ENCODE results near the gene ADIPOR2. TPM values are rescaled to one million over a fixed set of nuclear protein-coding genes. Genes with fewer than 3 reads are reported as not detected.
A peak's percentile ranks its signal among the peaks of the same experiment; 100 is the strongest.

Gene ADIPOR2
- total RNA-seq, 4 donors from 2014 or later, result 75.1 to 119 (median 93.4) TPM

DNA sequence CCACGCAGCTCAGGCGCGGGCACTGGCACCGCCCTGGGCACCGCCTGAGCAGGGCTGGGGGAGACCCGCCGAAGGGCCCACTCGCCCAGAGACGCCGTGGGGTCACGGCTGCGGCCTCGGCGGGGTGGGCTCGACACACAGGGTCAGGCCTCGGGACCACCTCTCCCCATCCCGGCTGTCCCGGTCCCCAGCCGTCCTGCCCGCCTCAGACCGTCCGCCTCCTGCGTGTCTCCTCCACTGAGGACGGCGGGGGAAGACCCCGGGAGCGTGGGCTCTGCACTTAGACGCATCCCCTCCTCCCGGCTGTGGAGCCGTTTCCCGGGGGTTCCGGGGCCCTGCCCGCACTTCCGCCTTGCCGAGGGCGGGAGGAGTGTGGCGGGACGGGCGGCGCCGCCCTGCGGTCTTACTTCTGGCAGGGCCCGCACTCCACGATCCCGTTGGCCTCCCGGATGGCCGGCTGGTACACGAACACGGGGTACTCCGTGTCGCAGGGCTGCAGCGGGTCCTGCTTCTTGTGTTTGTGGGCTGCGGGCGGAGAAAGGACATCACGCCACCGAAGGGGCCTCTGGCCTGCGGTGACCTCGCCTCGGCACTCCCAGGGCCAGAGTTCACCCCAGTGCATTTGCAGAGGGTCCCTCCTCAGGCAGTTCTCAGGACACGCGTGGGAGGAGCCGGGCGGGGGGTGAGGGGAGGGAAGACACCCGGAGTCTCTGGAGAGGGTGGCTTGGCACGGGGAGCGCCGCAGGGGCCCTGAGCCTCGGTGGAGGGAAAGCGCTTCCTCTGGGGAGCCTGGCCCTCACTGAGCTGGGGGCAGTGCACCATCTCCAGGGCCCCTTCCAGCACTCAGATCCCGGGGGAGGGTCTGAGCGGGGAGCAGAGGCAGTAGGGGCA, 106.4 kb downstream of the ADIPOR2 start:
- TF ChIP-seq, protein P1, sequence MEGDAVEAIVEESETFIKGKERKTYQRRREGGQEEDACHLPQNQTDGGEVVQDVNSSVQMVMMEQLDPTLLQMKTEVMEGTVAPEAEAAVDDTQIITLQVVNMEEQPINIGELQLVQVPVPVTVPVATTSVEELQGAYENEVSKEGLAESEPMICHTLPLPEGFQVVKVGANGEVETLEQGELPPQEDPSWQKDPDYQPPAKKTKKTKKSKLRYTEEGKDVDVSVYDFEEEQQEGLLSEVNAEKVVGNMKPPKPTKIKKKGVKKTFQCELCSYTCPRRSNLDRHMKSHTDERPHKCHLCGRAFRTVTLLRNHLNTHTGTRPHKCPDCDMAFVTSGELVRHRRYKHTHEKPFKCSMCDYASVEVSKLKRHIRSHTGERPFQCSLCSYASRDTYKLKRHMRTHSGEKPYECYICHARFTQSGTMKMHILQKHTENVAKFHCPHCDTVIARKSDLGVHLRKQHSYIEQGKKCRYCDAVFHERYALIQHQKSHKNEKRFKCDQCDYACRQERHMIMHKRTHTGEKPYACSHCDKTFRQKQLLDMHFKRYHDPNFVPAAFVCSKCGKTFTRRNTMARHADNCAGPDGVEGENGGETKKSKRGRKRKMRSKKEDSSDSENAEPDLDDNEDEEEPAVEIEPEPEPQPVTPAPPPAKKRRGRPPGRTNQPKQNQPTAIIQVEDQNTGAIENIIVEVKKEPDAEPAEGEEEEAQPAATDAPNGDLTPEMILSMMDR (IDR thresholded peaks at IDR 0.05), result no peak
- peak; percentile 42 for ATAC-seq (ENCODE audit: low FRiP score)
- peak; percentile 28 for DNase-seq (ENCODE audit: low spot score)

DNA sequence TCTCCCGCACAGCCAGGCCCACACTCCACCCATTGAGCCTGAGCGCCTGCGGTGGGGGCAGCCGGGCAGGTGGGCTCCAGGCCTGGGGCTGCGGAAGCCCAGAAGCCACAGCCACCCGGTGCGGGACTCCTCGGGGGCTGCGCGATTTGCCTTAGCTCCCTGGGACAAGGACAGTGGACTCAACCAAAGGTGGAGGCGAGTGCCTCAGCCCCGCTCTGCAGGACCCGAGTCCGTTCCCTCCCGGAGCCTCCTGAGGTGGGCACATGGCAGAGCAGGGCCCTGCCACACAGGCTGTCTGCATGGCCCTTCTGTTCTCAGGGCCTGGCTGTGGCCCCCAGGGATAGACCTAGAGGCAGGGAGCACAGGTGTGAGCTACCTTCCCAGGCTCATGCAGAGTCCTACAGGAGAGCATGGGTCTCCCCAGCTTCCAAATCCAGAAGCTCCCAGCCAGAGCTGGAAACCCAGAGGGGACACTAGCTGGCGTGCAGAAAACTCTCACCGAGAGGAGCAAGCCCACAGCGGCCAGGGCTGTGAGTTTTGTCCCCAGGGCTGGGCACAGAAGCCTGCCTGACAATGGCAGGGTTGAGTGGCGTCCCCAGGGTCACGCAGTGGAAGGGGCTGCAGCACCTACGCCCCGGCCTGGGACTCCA, 107.2 kb downstream of the ADIPOR2 start:
- ATAC-seq (ENCODE audit: low FRiP score) (no peak), DNase-seq (ENCODE audit: low spot score) (peak; percentile 19)
- TF ChIP-seq, protein P1 (IDR thresholded peaks at IDR 0.05), result no peak

DNA sequence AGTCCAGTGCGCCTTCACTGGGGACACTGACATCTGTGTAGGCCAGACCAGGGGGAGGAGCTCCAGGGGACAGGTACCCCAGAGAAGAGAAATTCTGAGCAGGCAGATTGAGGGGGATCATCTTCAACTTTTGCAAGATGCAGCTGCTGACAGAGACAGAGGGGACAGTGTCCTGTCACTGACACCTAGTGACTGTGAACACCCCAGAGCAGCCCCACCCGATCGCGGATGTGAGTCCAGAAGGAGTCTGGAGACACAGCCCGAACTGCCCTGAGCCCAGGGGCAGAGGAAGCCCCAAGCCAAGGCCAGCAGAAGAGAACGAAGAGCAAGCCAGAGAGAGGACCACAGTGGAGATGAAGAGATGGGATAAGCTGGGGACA, 107.8 kb downstream of the ADIPOR2 start:
- ATAC-seq (ENCODE audit: low FRiP score) (no peak), DNase-seq (ENCODE audit: low spot score) (peak; percentile 12)
- TF ChIP-seq, protein P1 (IDR thresholded peaks at IDR 0.05), result no peak

DNA sequence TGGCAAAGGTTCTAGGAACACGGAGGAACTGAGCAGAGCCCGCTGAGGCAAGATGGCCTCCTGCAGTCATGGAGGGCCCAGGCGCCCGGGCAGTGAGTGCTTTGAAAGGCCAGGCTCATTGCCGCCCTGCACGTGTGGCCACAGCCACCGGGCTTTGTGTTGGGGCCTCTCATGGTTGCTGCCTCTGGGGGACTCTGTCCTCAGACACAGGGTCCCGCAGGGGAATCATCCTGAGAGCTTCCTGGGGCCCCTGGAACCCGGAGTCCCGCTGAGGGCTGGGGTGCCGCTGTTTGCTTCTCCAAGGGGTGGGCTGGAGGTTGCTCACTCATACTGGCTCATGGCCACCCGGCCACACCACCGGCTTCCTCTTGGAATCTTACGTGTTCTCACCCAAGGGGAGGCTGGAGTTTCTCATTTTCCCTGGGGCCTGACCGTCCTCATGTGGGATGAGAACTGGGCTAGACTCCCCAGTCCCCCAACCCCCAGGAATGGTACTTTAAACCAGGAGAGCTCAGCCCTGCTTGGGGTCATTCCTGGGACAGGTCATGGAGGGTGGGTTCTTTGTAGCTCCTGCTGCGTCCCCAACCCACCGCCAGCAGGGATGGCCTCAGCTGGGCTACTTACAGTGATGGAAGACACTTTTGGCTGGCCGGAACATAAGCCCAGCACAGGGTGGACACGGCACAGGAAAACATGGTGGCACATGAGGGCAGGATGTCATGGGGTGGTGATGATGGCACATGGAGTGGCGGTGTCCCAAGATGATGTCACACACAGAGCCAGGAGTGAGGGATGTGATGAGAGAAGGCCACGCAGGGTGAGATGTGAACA, 108.4 kb downstream of the ADIPOR2 start:
- DNase-seq (ENCODE audit: low spot score) (peak; percentile 19), ATAC-seq (ENCODE audit: low FRiP score) (no peak)
- TF ChIP-seq, protein P1 (IDR thresholded peaks at IDR 0.05), result no peak

DNA sequence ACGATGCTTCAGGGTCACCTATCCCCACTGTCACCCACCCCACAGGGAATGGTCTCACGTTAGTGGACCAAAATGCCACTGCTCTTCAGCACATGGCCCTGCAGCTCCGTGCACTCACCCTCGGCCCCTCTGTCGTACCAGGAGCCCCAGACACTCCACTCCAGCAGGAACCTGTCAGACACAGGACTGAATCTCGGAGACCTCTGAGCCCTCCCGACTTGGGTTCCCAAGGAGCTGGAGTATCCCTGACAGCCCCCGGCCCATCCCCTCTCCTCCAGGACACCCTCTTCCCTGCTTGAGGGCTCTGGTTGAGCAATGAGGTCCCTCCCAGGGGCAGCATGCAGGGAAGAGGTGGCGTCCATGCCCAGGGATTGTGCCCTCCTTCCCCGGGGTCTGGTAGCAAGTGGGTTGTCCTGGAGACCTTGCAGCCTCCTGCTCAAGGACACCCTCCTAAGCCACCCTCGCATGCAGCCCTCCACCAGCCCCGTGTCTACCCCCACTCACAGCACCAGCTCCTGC, 109.1 kb downstream of the ADIPOR2 start:
- ATAC-seq (ENCODE audit: low FRiP score) (no peak), DNase-seq (ENCODE audit: low spot score) (peak; percentile 11)
- TF ChIP-seq, protein P1 (IDR thresholded peaks at IDR 0.05), result no peak

DNA sequence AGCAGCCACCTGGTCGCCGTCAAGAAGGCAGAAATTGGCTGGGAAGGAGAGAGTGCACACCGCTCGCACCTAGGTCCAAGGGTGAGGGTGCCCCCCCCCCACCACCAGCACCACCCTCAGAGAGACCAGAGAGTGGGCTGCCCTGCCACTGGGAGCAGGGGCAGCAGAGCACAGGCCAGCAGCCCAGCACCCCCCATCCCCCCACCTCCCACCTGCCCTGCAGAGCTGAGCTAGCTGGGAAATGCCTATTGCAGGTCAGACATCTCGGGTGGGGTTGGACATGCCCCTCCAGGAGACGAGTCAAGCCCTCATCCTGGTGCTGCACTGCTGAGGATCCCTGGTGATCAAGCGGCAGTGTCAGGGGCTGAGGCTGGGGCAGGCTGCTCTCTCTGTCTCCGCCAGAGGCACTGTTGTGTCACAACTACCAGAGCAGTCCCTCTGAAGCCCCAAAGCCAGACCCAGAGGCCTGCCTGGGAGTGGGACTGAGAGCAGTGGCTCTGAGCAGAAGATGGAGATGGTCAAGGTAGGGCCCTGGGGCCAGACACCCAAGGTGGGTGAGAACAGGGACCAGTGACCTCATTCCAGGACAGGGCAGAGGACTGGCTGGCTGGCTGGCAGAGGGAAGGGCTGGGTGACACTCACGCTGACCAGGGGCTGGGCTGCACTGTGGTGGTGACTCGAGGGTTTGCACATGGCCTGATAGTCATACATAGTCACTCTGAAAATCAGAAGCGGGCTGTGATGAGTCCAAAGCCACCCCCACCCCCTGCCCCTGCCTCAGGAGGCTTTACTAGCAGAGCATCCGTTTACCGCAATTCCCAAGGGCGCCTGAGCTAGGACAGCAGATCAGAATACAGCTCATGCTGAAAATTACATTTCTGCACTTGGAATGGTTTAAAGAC, 109.8 kb downstream of the ADIPOR2 start:
- no peak for ATAC-seq (ENCODE audit: low FRiP score)
- peak; percentile 20 for DNase-seq (ENCODE audit: low spot score)

More for the DNA sequence above, 109.8 kb downstream of the ADIPOR2 start:
- TF ChIP-seq, protein P1 (IDR thresholded peaks at IDR 0.05), result no peak
